CD4-positive, alpha-beta T cell (primary cell): ENCODE data around the gene SPINT2. TPM values are rescaled to one million over a fixed set of nuclear protein-coding genes. Genes with fewer than 3 reads are reported as not detected.

Experiments
- ATAC-seq: fragments of 200-7000 bp; cut with Tn5 transposase; one replicate; pipeline ENCODE4 v1.10.0; 2022; ENCODE audit warnings: mild to moderate bottlenecking; ENCODE audit not compliant: poor library complexity
- CTCF ChIA-PET: fragments of 350-600 bp; sonication (Branson Sonifier 250); formaldehyde crosslinking; loops from one replicate; lab custom pipeline; 2021; ENCODE audit warnings: antibody characterized with exemption, inconsistent platforms; lab: Charles Lee
- POLR2A ChIA-PET: fragments of 350-600 bp; sonication (Branson Sonifier 250); formaldehyde crosslinking; loops from one replicate; lab custom pipeline; 2021; ENCODE audit warnings: antibody characterized with exemption, inconsistent platforms; lab: Charles Lee
- DNase-seq, 14 experiments: peaks; one replicate each; pipeline ENCODE4 v3.0.0-alpha.2; 2013 to 2020; ENCODE audit warnings: mixed read lengths in 2 of 14
- H3K27ac ChIP-seq, 2 donors: one replicate each; pipeline versions ENCODE4 v1.5.1 to v1.7.0; 2013; ENCODE audit warnings: low read length in 2 of 2, low read depth in 1 of 2, mild to moderate bottlenecking in 1 of 2
- H3K27me3 ChIP-seq, 2 experiments: 1 replicate in 1 of 2; 2 replicates in 1 of 2; pipeline versions ENCODE4 v1.6.1 to v1.7.0; 2013; ENCODE audit warnings: low read length in 2 of 2, control low read depth in 1 of 2, mild to moderate bottlenecking in 1 of 2, moderate library complexity in 1 of 2; ENCODE audit not compliant: insufficient read depth in 2 of 2, control insufficient read depth in 1 of 2
- H3K36me3 ChIP-seq: one replicate; pipeline ENCODE4 v1.6.1; 2013; ENCODE audit warnings: low read length, control low read depth; ENCODE audit not compliant: insufficient read depth
- H3K4me1 ChIP-seq: one replicate; pipeline ENCODE4 v1.6.1; 2013; ENCODE audit warnings: low read length, control low read depth; ENCODE audit not compliant: insufficient read depth
- H3K4me3 ChIP-seq: one replicate; pipeline ENCODE4 v1.5.1; 2013; ENCODE audit warnings: mild to moderate bottlenecking, low read length, moderate library complexity
- H3K9me3 ChIP-seq, 2 experiments: 1 replicate in 1 of 2; 2 replicates in 1 of 2; pipeline versions ENCODE4 v1.6.1 to v1.7.0; 2013; ENCODE audit warnings: low read length in 2 of 2, mild to moderate bottlenecking in 2 of 2, control low read depth in 1 of 2, moderate library complexity in 1 of 2; ENCODE audit not compliant: control insufficient read depth in 1 of 2, insufficient read depth in 1 of 2
- H3K27ac Mint-ChIP-seq: one replicate; pipeline ENCODE4 v1.8.0; 2020; ENCODE audit warnings: mixed read lengths
- H3K27me3 Mint-ChIP-seq: one replicate; pipeline ENCODE4 v1.8.0; 2021; ENCODE audit warnings: mixed read lengths
- H3K36me3 Mint-ChIP-seq: one replicate; pipeline ENCODE4 v1.8.0; 2021; ENCODE audit warnings: low read depth, mixed read lengths
- H3K4me1 Mint-ChIP-seq: one replicate; pipeline ENCODE4 v1.8.0; 2021; ENCODE audit warnings: low read depth, mixed read lengths
- H3K4me3 Mint-ChIP-seq: one replicate; pipeline ENCODE4 v1.8.0; 2020; ENCODE audit warnings: mild to moderate bottlenecking, mixed read lengths
- H3K9me3 Mint-ChIP-seq: one replicate; pipeline ENCODE4 v1.8.0; 2020; ENCODE audit warnings: mixed read lengths
- intact Hi-C, 2 experiments: fragments of 100-400 bp; cut with DNase I in 1 of 2; cut with micrococcal nuclease in 1 of 2; formaldehyde crosslinking; loops; one replicate each; pipeline versions ENCODE4 v1.15.1 to v1.9.0; 2023 to 2025; cut with DNase I, micrococcal nuclease
- total RNA-seq, 174 experiments: library from RNA in 2 of 174; stranded (reverse) in 2 of 174; gene quantifications; one replicate each; pipeline ENCODE4 v1.2.3 and lab custom pipeline; 2021 to 2026
- TF ChIP-seq, protein P1 (sequence below): fragments of 200-600 bp; IDR thresholded peaks from one replicate; pipeline ENCODE4 v1.8.0; 2022; ENCODE audit warnings: antibody characterized with exemption, mild to moderate bottlenecking

The SPINT2 gene
- total RNA-seq, 2 experiments from 2014 or later, result 25.4 to 26.5 TPM

DNA sequence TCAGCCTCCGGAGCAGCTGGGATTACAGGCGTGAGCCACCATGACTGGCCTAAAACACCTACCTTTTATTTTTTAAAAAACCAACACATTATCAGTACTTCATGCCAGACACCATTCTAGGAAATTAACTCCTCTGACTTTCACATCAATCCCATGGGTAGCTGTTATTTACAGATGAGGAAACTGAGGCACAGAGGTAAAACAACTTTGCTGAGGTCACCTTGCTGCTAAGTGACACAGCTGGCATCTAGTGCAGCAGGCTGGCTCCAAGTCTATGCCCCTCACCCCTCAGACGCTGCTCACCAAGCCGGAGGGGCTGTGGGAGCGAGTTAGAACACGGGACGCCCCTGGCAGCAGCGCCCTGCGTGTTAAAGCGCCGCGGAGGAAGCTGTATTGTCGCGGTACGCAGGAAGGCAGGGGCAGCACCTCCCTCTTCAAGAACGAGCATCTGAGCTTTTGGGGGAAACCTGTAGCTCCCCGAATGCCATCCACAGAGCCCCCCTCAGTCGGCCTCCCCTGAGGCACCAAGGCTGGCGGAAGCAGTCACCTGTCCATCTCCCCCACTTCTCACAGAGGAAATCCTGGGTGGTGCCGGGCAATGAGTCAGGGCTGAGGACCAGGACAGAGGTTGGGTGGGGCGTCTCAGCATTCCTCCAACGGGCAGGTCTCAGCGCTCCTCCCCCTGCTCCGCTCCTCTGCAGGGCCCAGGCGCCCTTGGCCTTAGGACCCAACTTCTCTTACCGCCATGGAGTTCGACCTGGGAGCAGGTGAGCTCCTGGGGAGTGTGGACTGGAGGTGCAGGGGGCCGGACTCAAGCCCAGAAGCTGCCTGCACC, 39.4 kb downstream of the SPINT2 start, which contains the start of gene C19orf33:
C19orf33 (plus strand) TSS at position 735 of the 835 bp plus-strand sequence; CDS start at position 746, 11 bp downstream.
- no peaks in the 10 kb centered on the region for H3K9me3 Mint-ChIP-seq
- no peaks in the 10 kb centered on the region for H3K4me1 Mint-ChIP-seq
- peaks cover 23% of the 10 kb centered on the region for H3K36me3 Mint-ChIP-seq
- no peaks in the 10 kb centered on the region for H3K27me3 Mint-ChIP-seq
- intact Hi-C loops, result no loop called here
- TF ChIP-seq, protein P1, sequence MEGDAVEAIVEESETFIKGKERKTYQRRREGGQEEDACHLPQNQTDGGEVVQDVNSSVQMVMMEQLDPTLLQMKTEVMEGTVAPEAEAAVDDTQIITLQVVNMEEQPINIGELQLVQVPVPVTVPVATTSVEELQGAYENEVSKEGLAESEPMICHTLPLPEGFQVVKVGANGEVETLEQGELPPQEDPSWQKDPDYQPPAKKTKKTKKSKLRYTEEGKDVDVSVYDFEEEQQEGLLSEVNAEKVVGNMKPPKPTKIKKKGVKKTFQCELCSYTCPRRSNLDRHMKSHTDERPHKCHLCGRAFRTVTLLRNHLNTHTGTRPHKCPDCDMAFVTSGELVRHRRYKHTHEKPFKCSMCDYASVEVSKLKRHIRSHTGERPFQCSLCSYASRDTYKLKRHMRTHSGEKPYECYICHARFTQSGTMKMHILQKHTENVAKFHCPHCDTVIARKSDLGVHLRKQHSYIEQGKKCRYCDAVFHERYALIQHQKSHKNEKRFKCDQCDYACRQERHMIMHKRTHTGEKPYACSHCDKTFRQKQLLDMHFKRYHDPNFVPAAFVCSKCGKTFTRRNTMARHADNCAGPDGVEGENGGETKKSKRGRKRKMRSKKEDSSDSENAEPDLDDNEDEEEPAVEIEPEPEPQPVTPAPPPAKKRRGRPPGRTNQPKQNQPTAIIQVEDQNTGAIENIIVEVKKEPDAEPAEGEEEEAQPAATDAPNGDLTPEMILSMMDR, result no peak
- Histone ChIP-seq H3K27ac (no peak within 1 kb of the TSS), H3K9me3 (peaks cover 0 to 8% of the 10 kb centered on the region in 2 experiments), H3K4me3 (no peak within 1 kb of the TSS), H3K27me3 (no peaks in the 10 kb centered on the region), H3K4me1 (no peaks in the 10 kb centered on the region), H3K36me3 (peaks cover 20% of the 10 kb centered on the region)
- DNase-seq (no peak), ATAC-seq (no peak)
- POLR2A ChIA-PET, result no interaction called here
- no peak within 1 kb of the TSS for H3K4me3 Mint-ChIP-seq
- no peak within 1 kb of the TSS for H3K27ac Mint-ChIP-seq
- CTCF ChIA-PET, result no interaction called here

- no peak for DNase-seq
- no peak for ATAC-seq
- Mint-ChIP-seq H3K4me1 (no peaks in the 10 kb centered on the region), H3K27ac (no peak overlapping the region), H3K9me3 (no peaks in the 10 kb centered on the region), H3K4me3 (no peak overlapping the region), H3K27me3 (no peaks in the 10 kb centered on the region), H3K36me3 (peaks cover 24% of the 10 kb centered on the region)
- no peaks in the 10 kb centered on the region for H3K4me1 ChIP-seq
- intact Hi-C loops, result no loop called here
- H3K9me3 ChIP-seq, result peaks cover 0 to 8% of the 10 kb centered on the region in 2 experiments
- H3K27me3 ChIP-seq, result no peaks in the 10 kb centered on the region
- TF ChIP-seq, protein P1, result no peak
- CTCF ChIA-PET, result no interaction called here
- peaks cover 20% of the 10 kb centered on the region for H3K36me3 ChIP-seq
- POLR2A ChIA-PET, result no interaction called here
- H3K27ac ChIP-seq, result no peak overlapping the region
- H3K4me3 ChIP-seq, result no peak overlapping the region
These were observed 40.0 kb downstream of the SPINT2 start for GRCh38 chr19:38304352-38304865.

DNA sequence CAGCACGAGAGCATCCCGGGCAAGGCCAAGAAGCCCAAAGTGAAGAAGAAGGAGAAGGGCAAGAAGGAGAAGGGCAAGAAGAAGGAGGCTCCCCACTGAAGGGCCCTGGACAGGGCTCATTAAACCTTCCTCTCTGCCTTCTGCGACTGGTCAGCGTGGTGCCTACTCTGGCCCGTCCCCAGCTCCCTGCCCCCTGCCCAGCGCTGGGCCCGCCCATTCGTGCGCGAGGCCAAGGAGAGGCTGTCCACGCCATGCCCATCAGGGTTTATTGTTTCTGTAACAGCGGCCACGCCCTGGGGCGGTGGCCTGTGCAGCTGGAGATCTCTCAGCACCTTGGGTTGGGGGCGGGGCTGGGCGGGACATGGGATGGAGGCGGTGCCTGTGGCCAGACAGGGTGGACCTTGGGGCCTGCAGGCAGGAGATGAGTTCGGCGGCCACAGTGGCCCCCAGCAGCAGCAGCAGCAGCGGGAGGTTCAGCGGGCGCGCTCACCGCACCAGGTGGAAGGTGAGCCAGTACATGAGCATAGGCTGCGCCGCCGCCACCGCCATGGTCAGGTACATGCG, 40.6 kb downstream of the SPINT2 start:
- ATAC-seq (no peak), DNase-seq (no peak)
- Histone ChIP-seq H3K4me3 (no peak overlapping the region), H3K9me3 (peaks cover 0 to 8% of the 10 kb centered on the region in 2 experiments), H3K36me3 (peaks cover 20% of the 10 kb centered on the region), H3K4me1 (no peaks in the 10 kb centered on the region), H3K27ac (no peak overlapping the region), H3K27me3 (no peaks in the 10 kb centered on the region)
- Mint-ChIP-seq H3K27me3 (no peaks in the 10 kb centered on the region), H3K36me3 (peaks cover 24% of the 10 kb centered on the region), H3K4me3 (no peak overlapping the region), H3K4me1 (no peaks in the 10 kb centered on the region), H3K9me3 (no peaks in the 10 kb centered on the region), H3K27ac (no peak overlapping the region)
- ChIA-PET POLR2A (no interaction called here), CTCF (no interaction called here)
- TF ChIP-seq, protein P1, result no peak
- intact Hi-C loops, result no loop called here
